Measurements from ENCODE around the gene MYL3. TPM values are rescaled to one million over a fixed set of nuclear protein-coding genes. Genes with fewer than 3 reads are reported as not detected.
A peak's percentile ranks its signal among the peaks of the same experiment; 100 is the strongest.

The MYL3 gene
- total and polyA plus RNA-seq, 9 donors = 107 to 640 (median 269) TPM

GRCh38 chr3:46884427-46884826 is 21.2 kb upstream of the MYL3 start:
- DNase-seq = no peak
- H3K27ac ChIP-seq (ENCODE audit: low read length) = no peak overlapping the region
- WGBS (ENCODE audit: insufficient coverage) = 40% methylated on average over 3 of the region's 5 CpGs
- no peaks in the 10 kb centered on the region for H3K36me3 ChIP-seq (ENCODE audit: control insufficient read depth, insufficient read depth, low read length)
- H3K4me3 ChIP-seq (ENCODE audit: low read length) = no peak overlapping the region
- peaks cover 65% of the 10 kb centered on the region for H3K27me3 ChIP-seq (ENCODE audit: control insufficient read depth, insufficient read depth, low read length)
- H3K9me3 ChIP-seq (replicated peaks; ENCODE audit: control insufficient read depth, low read depth, low read length) = no peaks in the 10 kb centered on the region
- peaks cover 25% of the 10 kb centered on the region for H3K4me1 ChIP-seq (ENCODE audit: control insufficient read depth, insufficient read depth, low read length)

- Histone ChIP-seq H3K4me3 (ENCODE audit: low read length) (peak overlapping the region; percentile 34), H3K9me3 (replicated peaks; ENCODE audit: control insufficient read depth, low read depth, low read length) (no peaks in the 10 kb centered on the region), H3K27ac (ENCODE audit: low read length) (no peak overlapping the region), H3K27me3 (ENCODE audit: control insufficient read depth, insufficient read depth, low read length) (peaks cover 63% of the 10 kb centered on the region), H3K36me3 (ENCODE audit: control insufficient read depth, insufficient read depth, low read length) (no peaks in the 10 kb centered on the region), H3K4me1 (ENCODE audit: control insufficient read depth, insufficient read depth, low read length) (peaks cover 30% of the 10 kb centered on the region)
- DNase-seq = no peak
- WGBS (ENCODE audit: insufficient coverage) = no CpG with 5 or more reads among the region's 4 CpGs
These were observed 20.6 kb upstream of the MYL3 start for GRCh38 chr3:46883830-46884185.

GRCh38 chr3:46883054-46883829 is 20.0 kb upstream of the MYL3 start:
- Histone ChIP-seq H3K4me3 (ENCODE audit: low read length) (peak overlapping the region; percentile 63), H3K27me3 (ENCODE audit: control insufficient read depth, insufficient read depth, low read length) (peaks cover 60% of the 10 kb centered on the region), H3K9me3 (replicated peaks; ENCODE audit: control insufficient read depth, low read depth, low read length) (no peaks in the 10 kb centered on the region), H3K36me3 (ENCODE audit: control insufficient read depth, insufficient read depth, low read length) (no peaks in the 10 kb centered on the region), H3K4me1 (ENCODE audit: control insufficient read depth, insufficient read depth, low read length) (peaks cover 35% of the 10 kb centered on the region), H3K27ac (ENCODE audit: low read length) (no peak overlapping the region)
- WGBS (ENCODE audit: insufficient coverage) = under 1% methylated on average over 41 of the region's 78 CpGs
- peak; percentile 80 for DNase-seq

- Histone ChIP-seq H3K4me3 (ENCODE audit: low read length) (peak overlapping the region; percentile 63), H3K27ac (ENCODE audit: low read length) (peak overlapping the region; percentile 77), H3K9me3 (replicated peaks; ENCODE audit: control insufficient read depth, low read depth, low read length) (no peaks in the 10 kb centered on the region), H3K4me1 (ENCODE audit: control insufficient read depth, insufficient read depth, low read length) (peaks cover 37% of the 10 kb centered on the region), H3K27me3 (ENCODE audit: control insufficient read depth, insufficient read depth, low read length) (peaks cover 59% of the 10 kb centered on the region), H3K36me3 (ENCODE audit: control insufficient read depth, insufficient read depth, low read length) (no peaks in the 10 kb centered on the region)
- WGBS (ENCODE audit: insufficient coverage) = under 1% methylated on average over 59 of the region's 72 CpGs
- peak; percentile 81 for DNase-seq
These were observed 19.3 kb upstream of the MYL3 start for GRCh38 chr3:46882377-46883053.

GRCh38 chr3:46881596-46882376 is 18.5 kb upstream of the MYL3 start:
- Histone ChIP-seq H3K27me3 (ENCODE audit: control insufficient read depth, insufficient read depth, low read length) (peaks cover 61% of the 10 kb centered on the region), H3K4me1 (ENCODE audit: control insufficient read depth, insufficient read depth, low read length) (peaks cover 37% of the 10 kb centered on the region), H3K4me3 (ENCODE audit: low read length) (peak overlapping the region; percentile 63), H3K27ac (ENCODE audit: low read length) (peak overlapping the region; percentile 77), H3K9me3 (replicated peaks; ENCODE audit: control insufficient read depth, low read depth, low read length) (no peaks in the 10 kb centered on the region), H3K36me3 (ENCODE audit: control insufficient read depth, insufficient read depth, low read length) (no peaks in the 10 kb centered on the region)
- under 1% methylated on average over 59 of the region's 83 CpGs for WGBS (ENCODE audit: insufficient coverage)
- DNase-seq = peak; percentile 78

GRCh38 chr3:46880884-46881595 is 17.8 kb upstream of the MYL3 start:
- Histone ChIP-seq H3K36me3 (ENCODE audit: control insufficient read depth, insufficient read depth, low read length) (no peaks in the 10 kb centered on the region), H3K9me3 (replicated peaks; ENCODE audit: control insufficient read depth, low read depth, low read length) (no peaks in the 10 kb centered on the region), H3K4me1 (ENCODE audit: control insufficient read depth, insufficient read depth, low read length) (peaks cover 37% of the 10 kb centered on the region), H3K27me3 (ENCODE audit: control insufficient read depth, insufficient read depth, low read length) (peaks cover 57% of the 10 kb centered on the region), H3K27ac (ENCODE audit: low read length) (no peak overlapping the region), H3K4me3 (ENCODE audit: low read length) (peak overlapping the region; percentile 40)
- no peak for DNase-seq
- 16% methylated on average over 12 of the region's 29 CpGs for WGBS (ENCODE audit: insufficient coverage)

- no peak overlapping the region for H3K4me3 ChIP-seq (ENCODE audit: low read length)
- no CpG with 5 or more reads among the region's 2 CpGs for WGBS (ENCODE audit: insufficient coverage)
These were observed 15.7 kb upstream of the MYL3 start for GRCh38 chr3:46878781-46879436.

GRCh38 chr3:46877406-46878125 is 14.3 kb upstream of the MYL3 start, which contains the start of gene PTH1R:
PTH1R (plus strand) TSS chr3:46877721; CDS start chr3:46883560, 5,839 bp downstream.
- H3K4me1 ChIP-seq (ENCODE audit: control insufficient read depth, insufficient read depth, low read length) = peaks cover 51% of the 10 kb centered on the region
- H3K27ac ChIP-seq (ENCODE audit: low read length) = no peak within 1 kb of the TSS
- WGBS (ENCODE audit: insufficient coverage) = 74% methylated on average over 4 of the region's 7 CpGs
- no peak for DNase-seq
- no peaks in the 10 kb centered on the region for H3K9me3 ChIP-seq (replicated peaks; ENCODE audit: control insufficient read depth, low read depth, low read length)
- no peaks in the 10 kb centered on the region for H3K36me3 ChIP-seq (ENCODE audit: control insufficient read depth, insufficient read depth, low read length)
- H3K27me3 ChIP-seq (ENCODE audit: control insufficient read depth, insufficient read depth, low read length) = peaks cover 35% of the 10 kb centered on the region
- no peak within 1 kb of the TSS for H3K4me3 ChIP-seq (ENCODE audit: low read length)

More at GRCh38 chr3:46878781-46879436, 15.7 kb upstream of the MYL3 start:
- no peaks in the 10 kb centered on the region for H3K9me3 ChIP-seq (replicated peaks; ENCODE audit: control insufficient read depth, low read depth, low read length)
- H3K4me1 ChIP-seq (ENCODE audit: control insufficient read depth, insufficient read depth, low read length) = peaks cover 45% of the 10 kb centered on the region
- H3K27ac ChIP-seq (ENCODE audit: low read length) = no peak overlapping the region
- no peaks in the 10 kb centered on the region for H3K36me3 ChIP-seq (ENCODE audit: control insufficient read depth, insufficient read depth, low read length)
- no peak for DNase-seq
- H3K27me3 ChIP-seq (ENCODE audit: control insufficient read depth, insufficient read depth, low read length) = peaks cover 37% of the 10 kb centered on the region

Measured in muscle of leg (tissue), 11 donors.